Activated CD4-positive, alpha-beta T cell treated with anti-CD3 and anti-CD28 coated beads, Interleukin-2, Interleukin-6, amounts not matched to agents 100 ng/mL and 50 ng/mL, durations not matched to agents 16 hours and 8 hours (primary cell): ENCODE measurements around the gene GRB10.
"Not testable (repeated sequence)": the region's sequence is repeated elsewhere in the genome, so short reads cannot be mapped to it uniquely, and the experiment has no call there.

Source experiments
- DNase-seq: peaks from one replicate; pipeline ENCODE4 v3.0.0-alpha.2; 2020

The GRB10 gene

GRCh38 chr7:50775836-50776235 lies 6.9 kb downstream of the GRB10 start:
- no peak for DNase-seq

- no peak for DNase-seq
Observed at GRCh38 chr7:50775231-50775630, 7.5 kb downstream of the GRB10 start.

- no peak for DNase-seq
Observed at GRCh38 chr7:50774319-50774718, 8.4 kb downstream of the GRB10 start.

GRCh38 chr7:50773071-50773470 lies 9.6 kb downstream of the GRB10 start:
- not testable (repeated sequence) for DNase-seq

- DNase-seq = no peak
Observed at GRCh38 chr7:50771120-50772002, 11.3 kb downstream of the GRB10 start.

- DNase-seq = no peak
Observed at GRCh38 chr7:50768485-50769474, 13.9 kb downstream of the GRB10 start.

GRCh38 chr7:50766849-50767207 lies 15.9 kb downstream of the GRB10 start:
- DNase-seq = no peak

GRCh38 chr7:50766106-50766848 lies 16.4 kb downstream of the GRB10 start:
- no peak for DNase-seq

- DNase-seq = no peak
Observed at GRCh38 chr7:50762337-50762736, 20.4 kb downstream of the GRB10 start.

- no peak for DNase-seq
Observed at GRCh38 chr7:50761713-50762112, 21.0 kb downstream of the GRB10 start.

GRCh38 chr7:50757703-50758390 lies 24.8 kb downstream of the GRB10 start:
- no peak for DNase-seq

- no peak for DNase-seq
Observed at GRCh38 chr7:50756180-50756579, 26.5 kb downstream of the GRB10 start.

GRCh38 chr7:50754684-50755083 lies 28.0 kb downstream of the GRB10 start:
- no peak for DNase-seq

- DNase-seq = no peak
Observed at GRCh38 chr7:50754241-50754640, 28.5 kb downstream of the GRB10 start.

GRCh38 chr7:50752422-50752821 lies 30.3 kb downstream of the GRB10 start:
- no peak for DNase-seq

- no peak for DNase-seq
Observed at GRCh38 chr7:50751146-50751545, 31.6 kb downstream of the GRB10 start.

- no peak for DNase-seq
Observed at GRCh38 chr7:50749896-50750295, 32.8 kb downstream of the GRB10 start.

GRCh38 chr7:50748472-50748871 lies 34.2 kb downstream of the GRB10 start:
- DNase-seq = no peak

- no peak for DNase-seq
Observed at GRCh38 chr7:50745835-50746234, 36.9 kb downstream of the GRB10 start.

- DNase-seq = no peak
Observed at GRCh38 chr7:50745336-50745735, 37.4 kb downstream of the GRB10 start.

GRCh38 chr7:50743893-50744292 lies 38.8 kb downstream of the GRB10 start:
- no peak for DNase-seq

- no peak for DNase-seq
Observed at GRCh38 chr7:50743016-50743415, 39.7 kb downstream of the GRB10 start.
